Left kidney (tissue), 2 donors: Measurements from ENCODE around the gene ULBP1. TPM values are rescaled to one million over a fixed set of nuclear protein-coding genes. Genes with fewer than 3 reads are reported as not detected.
A peak's percentile ranks its signal among the peaks of the same experiment; 100 is the strongest.
"Not testable (repeated sequence)": the region's sequence is repeated elsewhere in the genome, so short reads cannot be mapped to it uniquely, and the experiment has no call there.

Experiments used
- DNase-seq: peaks from one replicate; pipeline ENCODE4 v3.0.0-alpha.2; 2013
- polyA plus RNA-seq: library from polyadenylated mRNA; unstranded; fragments of 120-200 nt; gene quantifications from one replicate; pipeline ENCODE4 v1.2.1, GENCODE V29; 2013; ENCODE audit not compliant: insufficient read length

ULBP1 gene
- polyA plus RNA-seq, 1 donor = 2.1 TPM

GRCh38 chr6:149977221-149977620, 13.5 kb downstream of the ULBP1 start:
- DNase-seq = no peak

GRCh38 chr6:149978610-149979009, 14.9 kb downstream of the ULBP1 start:
- DNase-seq = no peak

DNA sequence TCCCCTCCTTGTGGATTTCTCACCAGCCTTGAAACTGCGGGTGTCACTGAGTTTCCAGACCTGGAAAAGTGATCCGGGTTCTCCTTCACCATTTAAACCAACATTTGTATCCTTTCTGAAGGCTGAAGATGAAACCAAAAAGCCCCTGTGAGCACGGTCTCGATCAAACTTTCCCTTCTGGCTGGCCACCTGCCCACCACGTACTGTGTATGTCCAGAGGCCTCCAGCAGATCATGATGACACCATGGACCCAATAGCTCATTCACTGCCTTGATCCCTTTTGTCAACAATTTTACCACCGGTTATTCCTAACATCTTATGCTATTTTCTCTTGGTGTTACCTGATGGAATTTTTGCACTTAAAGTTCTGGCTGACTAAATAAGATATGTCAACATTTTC, 15.6 kb downstream of the ULBP1 start:
- DNase-seq = no peak

GRCh38 chr6:149983145-149983544, 19.4 kb downstream of the ULBP1 start:
- DNase-seq = no peak

DNA sequence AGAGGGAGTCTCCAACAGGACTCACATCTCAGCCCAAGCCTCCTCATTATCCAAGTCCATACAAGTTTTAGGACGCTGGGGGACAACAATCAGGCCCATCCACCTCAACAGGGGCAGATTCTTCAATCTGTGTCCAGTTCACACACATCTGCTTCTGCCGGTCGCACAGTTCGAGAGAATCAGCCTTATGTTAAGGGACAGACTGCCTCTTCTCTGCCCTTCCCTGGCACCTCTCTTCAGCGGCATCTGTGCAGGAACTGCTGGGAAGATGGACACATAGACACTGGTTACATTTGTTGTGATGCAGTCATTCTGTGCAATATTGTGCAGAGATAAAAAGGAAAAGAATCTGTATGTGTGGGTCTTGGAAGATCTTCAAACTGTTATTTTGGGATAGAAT, 21.0 kb downstream of the ULBP1 start:
- DNase-seq = no peak

DNA sequence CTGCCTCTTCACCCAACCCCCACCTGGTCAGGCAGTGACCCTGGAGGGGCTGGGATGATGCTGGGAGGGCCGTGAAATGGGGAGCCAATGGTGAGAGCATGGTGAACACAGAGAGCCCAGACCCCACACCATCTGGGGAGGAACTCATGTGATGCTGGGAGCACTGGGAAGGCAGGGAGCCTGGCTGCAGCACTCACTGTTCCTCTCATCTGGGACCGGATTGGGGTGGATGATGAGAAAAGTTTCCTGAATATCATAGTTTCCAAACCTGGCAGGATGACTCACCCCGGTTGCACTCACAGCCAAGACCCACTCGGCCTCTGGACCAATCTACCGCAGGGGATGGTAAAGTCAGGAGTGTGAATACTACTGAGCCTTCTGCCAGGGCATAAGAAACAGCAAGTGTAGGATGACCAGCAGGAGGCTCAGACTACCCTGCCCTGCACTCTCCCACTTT, 21.8 kb downstream of the ULBP1 start:
- no peak for DNase-seq

GRCh38 chr6:149987602-149988107, 23.9 kb downstream of the ULBP1 start:
- no peak for DNase-seq

DNA sequence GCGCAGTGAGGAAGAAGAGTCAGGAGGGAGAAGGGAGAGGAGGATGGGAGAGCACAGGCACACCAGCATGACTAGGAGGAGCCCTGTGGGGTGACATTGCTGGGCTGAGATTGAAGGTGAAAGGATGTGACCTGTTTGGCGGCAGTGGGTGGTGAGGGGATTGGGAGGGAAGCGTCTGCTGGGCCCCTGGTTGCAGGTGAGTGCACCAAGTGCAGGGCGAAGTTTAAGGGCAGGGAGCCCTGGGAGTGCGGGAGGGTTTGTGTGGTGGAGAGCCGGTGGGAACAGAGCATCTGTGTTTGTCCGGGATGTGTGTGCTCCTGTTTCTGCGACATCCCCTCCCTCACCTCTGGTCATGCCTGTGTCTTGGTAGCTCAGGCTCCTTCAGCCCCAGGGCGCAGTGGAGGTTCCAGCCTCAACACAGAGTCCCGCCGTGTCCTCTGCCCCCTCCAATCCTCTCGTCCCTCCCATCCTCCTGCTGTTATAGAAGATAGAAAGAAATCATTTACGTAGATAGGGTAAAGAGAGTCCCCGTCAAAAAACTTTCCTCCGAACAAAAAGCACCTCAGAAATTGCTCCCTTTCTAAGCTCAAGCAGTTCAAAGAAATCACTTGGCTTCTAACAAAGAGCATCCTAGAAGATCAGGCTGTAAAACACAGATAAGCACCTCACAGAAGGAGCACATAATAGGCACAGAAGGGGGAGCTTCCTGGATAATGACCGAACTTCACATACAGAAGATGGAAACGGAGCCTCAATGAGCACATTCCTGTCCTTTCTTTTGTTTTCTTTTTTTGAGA, 25.0 kb downstream of the ULBP1 start:
- DNase-seq = no peak

GRCh38 chr6:149990212-149990660, 26.5 kb downstream of the ULBP1 start:
- DNase-seq = no peak

GRCh38 chr6:149990661-149991471, 27.1 kb downstream of the ULBP1 start:
- DNase-seq = no peak

- DNase-seq = not testable (repeated sequence)
Observed at GRCh38 chr6:149991472-149991795, 27.7 kb downstream of the ULBP1 start.

DNA sequence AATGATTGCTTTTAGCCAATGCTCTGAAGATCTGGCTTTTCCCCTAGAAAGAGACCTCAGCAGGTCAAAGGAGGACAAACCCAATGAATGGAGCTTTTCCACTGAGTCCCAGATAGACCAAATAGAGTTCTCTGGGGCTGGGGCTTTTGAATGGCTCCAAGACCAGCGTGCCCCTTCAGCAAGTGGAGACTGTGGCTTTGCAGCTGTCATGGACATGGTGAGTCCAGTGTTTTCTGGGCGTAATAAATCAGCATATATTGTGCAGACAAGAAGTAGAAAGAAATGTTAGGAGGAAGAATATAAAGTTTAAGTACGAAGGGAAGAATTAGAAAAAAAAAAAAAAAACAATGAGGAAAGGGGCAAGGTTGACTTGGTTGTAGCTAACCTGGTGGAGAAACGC, 28.1 kb downstream of the ULBP1 start:
- no peak for DNase-seq

- DNase-seq = no peak
Observed at GRCh38 chr6:149995235-149995750, 31.6 kb downstream of the ULBP1 start.

GRCh38 chr6:149995971-149996370, 32.2 kb downstream of the ULBP1 start:
- no peak for DNase-seq

- DNase-seq = no peak
Observed at GRCh38 chr6:149999636-150000035, 35.9 kb downstream of the ULBP1 start.

GRCh38 chr6:150001295-150002008, 37.7 kb downstream of the ULBP1 start:
- DNase-seq = no peak

- DNase-seq = no peak
Observed at GRCh38 chr6:150002710-150003109, 39.0 kb downstream of the ULBP1 start.

DNA sequence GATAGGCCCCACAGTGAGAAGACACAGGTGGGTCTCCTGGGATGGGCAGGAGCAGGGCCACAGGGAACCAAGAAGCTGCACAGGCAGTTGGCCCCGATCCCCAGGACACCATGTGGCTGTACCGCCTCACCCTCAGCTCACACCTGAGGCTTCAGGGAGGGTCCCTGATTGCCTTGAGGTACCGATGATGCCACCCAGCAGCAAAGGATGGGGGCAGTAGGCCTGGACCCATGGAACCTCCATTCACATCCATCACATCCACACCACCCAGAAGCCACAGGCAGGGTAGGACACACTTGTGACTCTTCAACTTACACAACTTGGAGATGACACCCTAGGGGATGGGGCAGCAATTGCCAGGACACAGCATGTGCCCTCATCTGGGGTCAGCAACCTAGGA, 39.9 kb downstream of the ULBP1 start:
- DNase-seq = not testable (repeated sequence)

- no peak for DNase-seq
Observed at GRCh38 chr6:150004101-150004782, 40.5 kb downstream of the ULBP1 start.

DNA sequence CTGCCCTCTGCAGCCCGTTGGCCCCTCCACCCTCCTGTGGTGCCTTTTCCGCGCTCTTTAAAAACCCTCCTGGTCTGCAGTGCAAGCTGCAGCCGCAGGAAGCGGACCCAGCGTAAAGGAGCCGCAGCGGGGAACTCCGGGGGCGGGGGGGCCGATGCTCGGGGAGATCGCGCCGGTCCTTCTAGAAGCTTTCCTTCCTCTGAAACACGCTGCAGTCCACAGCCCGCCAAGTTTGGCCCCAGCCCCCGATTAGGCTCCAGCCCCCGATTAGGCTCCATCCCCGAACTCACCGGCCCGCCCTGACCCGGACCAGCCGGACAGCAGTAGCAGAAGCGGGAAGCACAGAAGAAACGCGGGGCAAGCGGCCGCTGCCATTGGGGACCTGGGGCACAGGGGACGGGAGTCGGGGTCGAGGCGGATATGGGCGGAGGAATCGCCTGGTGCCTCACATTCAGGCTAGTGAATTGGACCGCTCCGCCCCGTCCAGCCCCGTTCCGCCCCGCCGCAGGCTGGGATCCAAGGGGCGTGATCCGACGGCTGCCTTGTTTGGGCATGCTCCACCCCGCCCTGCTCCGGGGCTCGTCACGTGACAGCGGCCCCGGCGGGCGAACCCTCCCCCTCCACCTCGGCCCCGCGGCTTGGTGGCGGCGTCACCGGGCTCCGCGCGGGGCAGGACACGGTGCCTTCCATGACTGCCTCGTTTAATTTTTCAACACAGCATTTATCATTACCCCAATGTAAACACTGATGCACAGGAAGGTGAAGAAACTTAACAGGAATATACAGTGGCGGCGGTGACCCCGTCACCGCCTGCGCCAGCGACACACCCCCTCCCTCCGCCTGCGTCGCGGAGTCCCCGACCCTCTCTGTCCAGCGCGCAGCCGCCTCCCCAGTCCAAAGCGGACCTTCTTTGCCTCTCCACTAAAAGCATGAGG, 41.3 kb downstream of the ULBP1 start:
- DNase-seq = peak; percentile 86
